ENCODE data around the gene MAPT.
"Not testable (repeated sequence)": the region's sequence is repeated elsewhere in the genome, so short reads cannot be mapped to it uniquely, and the experiment has no call there.

The MAPT gene

GRCh38 chr17:45862127-45862526 lies 32.2 kb upstream of the MAPT start:
- DNase-seq (ENCODE audit: low read depth), result not testable (repeated sequence)

GRCh38 chr17:45863857-45864654 lies 30.3 kb upstream of the MAPT start:
- DNase-seq (ENCODE audit: low read depth), result no peak

- no peak for DNase-seq (ENCODE audit: low read depth)
Observed at GRCh38 chr17:45867171-45867570, 27.2 kb upstream of the MAPT start.

- DNase-seq (ENCODE audit: low read depth), result no peak
Observed at GRCh38 chr17:45867702-45868101, 26.7 kb upstream of the MAPT start.

- no peak for DNase-seq (ENCODE audit: low read depth)
Observed at GRCh38 chr17:45868276-45868675, 26.1 kb upstream of the MAPT start.

- no peak for DNase-seq (ENCODE audit: low read depth)
Observed at GRCh38 chr17:45869676-45870341, 24.5 kb upstream of the MAPT start.

GRCh38 chr17:45870342-45870974 lies 23.9 kb upstream of the MAPT start:
- DNase-seq (ENCODE audit: low read depth), result no peak

GRCh38 chr17:45871718-45872117 lies 22.6 kb upstream of the MAPT start:
- no peak for DNase-seq (ENCODE audit: low read depth)

GRCh38 chr17:45873728-45874127 lies 20.6 kb upstream of the MAPT start:
- DNase-seq (ENCODE audit: low read depth), result no peak

GRCh38 chr17:45874151-45874550 lies 20.2 kb upstream of the MAPT start:
- no peak for DNase-seq (ENCODE audit: low read depth)

GRCh38 chr17:45876539-45876938 lies 17.8 kb upstream of the MAPT start:
- DNase-seq (ENCODE audit: low read depth), result no peak

- no peak for DNase-seq (ENCODE audit: low read depth)
Observed at GRCh38 chr17:45877467-45877866, 16.9 kb upstream of the MAPT start.

- no peak for DNase-seq (ENCODE audit: low read depth)
Observed at GRCh38 chr17:45883063-45883462, 11.3 kb upstream of the MAPT start.

GRCh38 chr17:45886852-45887251 lies 7.5 kb upstream of the MAPT start:
- no peak for DNase-seq (ENCODE audit: low read depth)

- no peak for DNase-seq (ENCODE audit: low read depth)
Observed at GRCh38 chr17:45888392-45888791, 6.0 kb upstream of the MAPT start.

- DNase-seq (ENCODE audit: low read depth), result no peak
Observed at GRCh38 chr17:45889579-45889978, 4.8 kb upstream of the MAPT start.

GRCh38 chr17:45893725-45894021 lies 681 bp upstream of the MAPT start:
- no peak for DNase-seq (ENCODE audit: low read depth)

GRCh38 chr17:45895304-45895968 lies 1.1 kb downstream of the MAPT start:
- DNase-seq (ENCODE audit: low read depth), result no peak

GRCh38 chr17:45895969-45896785 lies 1.8 kb downstream of the MAPT start:
- no peak for DNase-seq (ENCODE audit: low read depth)

GRCh38 chr17:45896803-45897693 lies 2.7 kb downstream of the MAPT start:
- DNase-seq (ENCODE audit: low read depth), result no peak

- no peak for DNase-seq (ENCODE audit: low read depth)
Observed at GRCh38 chr17:45900136-45900535, 5.8 kb downstream of the MAPT start.

All from activated T-cell treated with anti-CD3 and anti-CD28 coated beads for 48 hours (primary cell).